NAMALWA (cell line): ENCODE data around the gene FILIP1L.
A peak's percentile ranks its signal among the peaks of the same experiment; 100 is the strongest.
"Not testable (repeated sequence)": the region's sequence is repeated elsewhere in the genome, so short reads cannot be mapped to it uniquely, and the experiment has no call there.

Source experiments
- DNase-seq: peaks from one replicate; pipeline ENCODE4 v3.0.0-alpha.2; 2015; ENCODE audit warnings: low spot score

The FILIP1L gene

DNA sequence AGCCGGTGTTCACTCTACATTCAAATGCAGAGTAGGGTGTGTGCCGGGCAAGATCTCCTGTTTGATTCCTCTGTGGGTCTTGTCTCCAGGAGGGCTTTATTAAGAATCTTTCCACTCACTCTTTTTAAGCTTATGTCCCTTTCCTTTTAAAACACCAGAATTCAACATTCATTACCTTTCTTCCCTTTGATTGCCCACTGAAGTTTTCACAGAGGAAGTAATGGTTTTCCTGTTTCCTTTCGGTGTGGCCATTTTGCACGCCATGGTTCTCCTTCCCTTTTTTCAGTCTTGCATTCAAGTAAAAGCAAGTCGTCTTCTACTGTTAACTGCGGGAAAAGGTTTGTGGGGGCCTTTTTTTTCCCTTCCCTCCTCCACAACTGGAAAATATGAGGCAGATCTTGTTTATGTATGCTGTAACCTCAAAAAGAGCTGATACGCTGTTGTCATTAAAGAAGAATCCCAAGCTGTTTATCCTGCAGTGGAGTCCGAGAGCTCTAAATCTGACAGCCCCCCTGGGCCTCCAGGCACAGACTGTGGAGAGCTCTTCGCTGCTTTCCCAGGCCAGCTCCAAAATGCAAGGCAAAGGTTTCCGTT lies 40.5 kb downstream of the FILIP1L start:
- no peak for DNase-seq

DNA sequence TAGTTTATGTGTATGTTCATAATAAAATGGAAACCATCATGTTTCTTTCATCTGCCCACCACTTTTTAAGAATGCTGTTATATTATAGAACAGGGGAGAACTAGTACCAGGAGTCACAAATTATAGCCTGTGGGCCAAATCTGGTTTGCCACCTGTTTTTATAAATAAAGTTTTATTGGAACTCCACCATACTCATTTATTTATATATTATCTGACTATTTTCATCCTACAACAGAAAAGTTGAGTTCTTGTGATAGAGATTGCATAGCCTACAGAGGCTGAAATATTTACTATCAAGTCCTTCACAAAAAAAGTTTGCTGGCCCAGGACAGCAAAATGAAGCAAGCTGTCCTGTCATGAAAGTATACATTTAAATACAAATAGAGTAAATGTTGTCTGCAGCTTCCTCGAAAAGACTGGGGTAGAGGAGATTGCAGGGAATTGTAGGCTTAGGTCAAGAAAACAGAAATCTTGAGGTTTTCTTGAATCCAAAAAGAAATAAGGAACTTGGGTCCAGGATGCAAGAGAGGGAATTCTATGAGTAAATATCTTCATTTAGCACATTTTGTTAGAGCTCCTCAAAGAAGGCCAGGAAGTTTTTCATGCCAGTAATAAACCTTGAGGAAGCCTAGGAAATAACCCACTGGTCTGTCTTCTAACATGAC lies 41.1 kb downstream of the FILIP1L start:
- no peak for DNase-seq

DNA sequence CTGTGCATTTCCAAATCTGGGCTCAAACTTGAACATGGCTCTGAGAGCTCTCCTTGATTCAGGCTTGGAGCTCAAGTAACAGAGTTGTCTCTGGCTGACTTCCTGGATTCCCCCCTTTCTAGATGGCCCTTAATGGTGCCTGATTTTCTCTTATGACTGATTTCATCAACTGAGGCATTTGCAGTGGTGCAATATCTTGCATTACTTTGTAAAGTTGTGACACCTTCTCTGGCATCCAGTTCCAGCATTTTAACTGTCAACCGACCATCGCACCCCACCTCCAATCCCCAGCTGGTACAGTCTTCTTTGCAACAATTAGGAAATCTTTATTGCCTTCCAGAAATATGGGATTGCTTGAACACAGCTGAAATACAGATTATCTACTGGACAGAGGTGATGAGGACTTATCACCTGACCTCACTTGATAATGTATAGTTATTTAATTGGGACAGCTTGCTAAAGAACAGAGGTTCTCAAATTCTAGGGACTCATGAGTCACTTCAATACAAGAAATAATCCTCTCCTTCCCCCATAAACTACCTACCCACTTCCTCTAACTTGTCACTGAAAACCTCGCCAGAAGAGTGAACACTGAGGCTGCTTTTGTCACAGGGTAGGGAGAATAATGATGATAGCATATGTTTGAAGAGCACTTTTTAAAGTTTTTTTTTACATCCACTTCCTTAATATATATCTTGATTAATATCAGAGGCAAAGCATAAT lies 41.8 kb downstream of the FILIP1L start:
- DNase-seq = no peak

GRCh38 chr3:100069472-100069871 lies 44.8 kb downstream of the FILIP1L start:
- DNase-seq = no peak

- peak; percentile 84 for DNase-seq
Measured at GRCh38 chr3:100068826-100069225, 45.5 kb downstream of the FILIP1L start.

- no peak for DNase-seq
Measured at GRCh38 chr3:100067589-100067988, 46.7 kb downstream of the FILIP1L start.

DNA sequence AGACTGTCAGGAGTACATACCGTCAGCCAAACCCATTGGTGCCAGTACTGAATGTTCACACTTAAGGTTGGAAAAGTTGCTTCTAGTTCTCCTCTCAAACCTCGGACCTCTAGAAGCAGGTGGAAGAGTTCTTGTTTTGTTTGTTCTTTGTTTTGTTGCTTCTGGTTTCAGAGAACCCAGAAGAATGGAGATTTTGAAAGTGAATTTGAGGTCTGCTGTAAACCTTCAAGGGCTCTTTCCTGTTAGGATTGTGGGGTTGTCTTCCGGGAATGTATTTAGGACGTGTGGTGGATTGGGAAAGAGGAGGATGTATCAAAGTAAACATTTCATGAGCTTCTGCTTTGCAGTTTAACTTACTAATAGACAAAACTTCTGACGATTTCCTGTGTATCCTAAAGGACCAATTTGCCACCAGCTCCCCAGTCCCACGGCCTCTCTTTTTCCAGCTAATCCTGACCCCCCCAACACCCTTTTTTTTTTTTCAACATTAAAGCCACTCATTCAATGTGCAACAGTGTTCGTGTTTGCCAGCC lies 50.3 kb downstream of the FILIP1L start:
- DNase-seq = no peak

DNA sequence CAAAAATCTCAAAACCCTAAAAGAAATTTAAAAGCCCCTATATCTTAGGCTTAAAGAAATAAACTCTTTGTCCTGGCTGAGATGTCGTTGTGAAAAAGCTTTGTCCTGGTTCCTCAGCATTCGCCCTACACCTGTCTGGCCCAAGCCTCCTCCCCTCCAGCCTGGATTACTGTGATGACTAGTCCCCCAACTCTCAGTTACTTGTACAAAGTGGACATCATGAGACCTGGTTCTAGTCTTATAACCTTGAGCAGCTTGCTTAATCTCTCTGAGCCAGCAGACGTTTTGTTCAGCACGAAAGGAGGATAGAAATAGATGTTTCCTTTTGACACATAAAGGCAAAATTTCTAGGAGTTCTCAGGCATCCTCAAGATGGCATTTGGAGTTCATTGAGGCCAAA lies 51.6 kb downstream of the FILIP1L start:
- DNase-seq = no peak

GRCh38 chr3:100060685-100061484 lies 53.4 kb downstream of the FILIP1L start:
- DNase-seq = no peak

DNA sequence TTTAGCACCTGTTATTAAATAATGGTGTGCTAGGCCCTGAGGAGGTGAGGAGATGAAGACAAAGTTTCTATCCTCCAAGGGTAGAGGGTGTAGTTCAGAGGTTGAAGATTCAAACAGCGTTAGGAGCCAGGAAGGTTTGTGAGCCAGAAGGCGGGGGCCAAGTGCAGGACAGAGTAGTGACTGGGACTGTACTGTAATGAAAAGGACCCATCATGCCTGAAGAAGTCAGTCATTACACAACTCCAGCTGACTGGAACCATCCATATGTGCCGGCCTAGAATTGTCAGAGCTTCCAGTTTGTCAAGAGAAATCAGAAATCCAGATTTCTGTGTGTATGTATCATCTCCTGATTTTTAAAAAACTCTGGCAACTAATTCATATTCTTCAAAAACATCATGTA lies 54.8 kb downstream of the FILIP1L start:
- no peak for DNase-seq

- DNase-seq = no peak
Measured at GRCh38 chr3:100057716-100058575, 56.4 kb downstream of the FILIP1L start.

DNA sequence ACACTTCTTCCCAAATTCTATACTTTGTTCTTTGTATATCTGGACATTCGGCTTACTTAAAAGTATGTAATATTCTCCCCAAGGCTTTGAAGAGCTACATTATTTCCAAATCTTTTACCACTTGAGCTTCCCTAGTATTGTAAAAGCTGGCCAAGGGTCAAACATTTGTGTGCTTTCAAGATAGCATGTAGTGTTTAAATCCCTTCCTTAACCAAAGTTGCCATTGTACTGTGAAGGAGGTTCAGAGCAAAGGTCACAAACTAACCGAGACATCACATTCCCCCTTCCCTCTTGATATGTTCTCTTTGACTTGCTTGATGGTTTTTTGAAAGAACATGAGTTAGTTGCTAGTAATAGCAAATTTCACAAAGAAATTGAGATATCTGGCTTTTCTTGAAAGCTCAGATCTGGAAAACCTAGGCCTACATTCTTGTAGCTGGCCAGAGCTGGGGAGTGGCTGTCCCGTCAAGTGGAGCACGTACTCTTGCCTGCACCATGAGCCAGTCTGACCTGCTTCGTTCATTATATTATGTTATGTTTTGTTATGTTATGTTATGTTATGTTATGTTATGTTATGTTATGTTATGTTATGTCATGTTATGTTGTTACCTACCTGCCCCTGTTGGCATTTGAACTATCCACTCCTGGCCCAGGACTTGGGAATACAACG lies 60.2 kb downstream of the FILIP1L start:
- DNase-seq = no peak

- not testable (repeated sequence) for DNase-seq
Measured at GRCh38 chr3:100051513-100051912, 62.8 kb downstream of the FILIP1L start.

GRCh38 chr3:100048248-100048647 lies 66.1 kb downstream of the FILIP1L start:
- no peak for DNase-seq

DNA sequence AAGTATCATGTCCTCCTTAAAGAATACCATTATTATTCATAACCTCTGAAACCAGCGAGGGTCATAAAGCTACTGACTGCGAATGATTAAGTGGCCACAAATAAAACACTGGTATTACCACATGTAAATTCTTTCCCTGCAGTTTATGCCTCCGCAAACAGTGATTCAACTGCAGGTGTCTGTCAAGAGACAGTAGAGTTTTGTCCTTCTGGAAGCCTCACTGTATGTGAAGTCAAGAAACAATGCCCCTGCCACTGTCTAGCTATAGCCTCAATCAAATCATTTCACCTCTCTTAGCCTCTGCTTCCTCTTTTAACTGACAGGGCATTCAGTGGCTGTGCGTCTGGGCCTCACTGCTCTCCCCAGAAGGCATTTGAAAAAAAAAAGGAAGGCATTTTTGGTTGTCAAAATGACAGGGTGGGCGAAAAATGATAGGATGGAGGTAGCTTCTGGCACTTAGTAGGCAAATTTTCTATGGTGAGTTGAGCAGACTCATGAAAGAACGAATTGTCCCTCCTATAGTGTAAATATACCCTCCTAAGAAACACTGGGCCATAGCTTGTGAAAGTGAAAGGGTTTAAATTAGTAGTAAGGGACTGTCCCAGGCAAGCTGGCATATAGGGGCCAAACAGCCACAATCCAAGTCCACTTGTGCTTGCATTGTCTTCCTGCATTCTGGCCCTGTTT lies 66.7 kb downstream of the FILIP1L start:
- DNase-seq = peak; percentile 72

- peak; percentile 31 for DNase-seq
Measured at GRCh38 chr3:100046986-100047385, 67.3 kb downstream of the FILIP1L start.

DNA sequence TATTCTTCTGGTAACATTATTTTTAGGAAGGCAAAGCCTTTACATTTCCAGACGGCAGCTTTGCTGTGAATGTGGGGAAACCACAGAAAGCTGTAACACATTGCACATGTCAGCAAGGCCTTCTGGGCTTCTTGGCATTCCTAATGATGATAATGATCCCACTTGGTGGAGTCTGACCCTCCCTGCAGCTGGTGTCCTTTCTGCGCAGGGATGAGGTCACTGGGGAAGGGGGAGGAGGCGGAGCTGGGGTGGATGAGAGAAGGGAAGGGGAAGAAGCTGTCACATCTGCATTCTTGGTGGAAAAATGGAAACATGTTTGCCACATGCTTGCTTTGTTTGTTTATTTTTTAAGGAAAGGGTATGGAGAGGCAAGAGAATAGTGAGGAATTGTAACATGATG lies 68.6 kb downstream of the FILIP1L start:
- DNase-seq = no peak

DNA sequence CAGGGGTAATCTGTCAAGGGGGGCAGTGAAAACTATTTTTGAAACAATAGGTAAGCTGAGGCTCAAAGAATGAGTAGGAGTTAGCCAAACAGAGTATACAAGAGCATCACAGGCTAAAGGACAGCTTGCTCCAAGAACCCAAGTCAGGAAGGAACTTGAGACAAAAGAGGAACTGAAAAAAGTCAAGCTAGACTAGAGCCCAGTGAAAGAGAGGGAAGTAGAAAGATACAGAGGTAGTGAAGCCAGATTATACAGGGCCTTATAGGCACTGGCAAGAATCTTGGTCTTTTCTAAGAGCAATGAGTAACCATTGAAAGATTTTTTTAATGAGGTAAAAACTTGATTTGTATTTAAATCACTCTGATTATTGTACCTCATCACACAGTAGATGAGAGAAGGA lies 69.9 kb downstream of the FILIP1L start:
- peak; percentile 79 for DNase-seq

- no peak for DNase-seq
Measured at GRCh38 chr3:100043271-100043670, 71.0 kb downstream of the FILIP1L start.
